Body of pancreas (tissue), 4 donors: ENCODE results near the gene KLHL8.

Source experiments
- CTCF ChIP-seq, 7 experiments: fragments of 450-650 bp in 4 of 7; fragments of 200-600 bp in 3 of 7; sonication (generic) in 3 of 7; IDR thresholded peaks; one replicate each; pipeline ENCODE4 v1.5.1; 2016 to 2019; ENCODE audit warnings: antibody characterized with exemption in 7 of 7
- POLR2A ChIP-seq, 3 donors: fragments of 450-650 bp; IDR thresholded peaks; one replicate each; pipeline ENCODE4 v1.6.1; 2016; ENCODE audit warnings: antibody characterized with exemption in 3 of 3, mild to moderate bottlenecking in 2 of 3

DNA sequence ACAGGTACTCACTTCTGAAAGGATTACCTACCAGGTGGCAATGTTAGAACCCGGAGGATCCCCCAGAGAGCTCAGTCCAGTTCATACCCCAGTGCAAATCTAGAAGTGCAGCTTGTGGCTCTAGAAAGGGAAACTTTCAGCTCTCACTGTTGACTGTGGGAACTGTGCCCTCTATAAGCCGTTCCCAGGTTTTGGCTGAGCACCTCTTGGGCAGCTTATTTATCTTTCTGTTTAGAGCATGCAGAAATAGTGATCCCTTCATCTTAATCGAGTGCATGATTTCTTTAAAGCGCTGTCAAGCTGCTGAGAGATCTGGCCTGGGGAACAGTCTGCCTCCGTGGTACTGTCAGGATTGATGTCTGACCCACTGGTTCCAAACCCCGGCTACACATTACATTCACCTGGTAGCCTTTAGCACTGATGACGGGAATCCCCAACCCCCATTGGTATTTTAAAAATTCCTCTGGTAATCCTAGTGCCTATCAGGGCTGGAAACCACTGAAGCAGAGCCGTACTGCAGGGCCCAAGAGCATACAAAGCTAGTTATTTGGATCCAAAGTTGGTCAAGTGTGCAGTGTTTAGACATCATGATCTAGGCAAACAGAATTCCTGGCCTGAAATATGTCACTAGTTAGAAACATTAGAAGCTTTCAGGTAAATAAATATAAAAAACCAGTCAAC, 103.2 kb downstream of the KLHL8 start:
- TF ChIP-seq CTCF (IDR thresholded peaks at IDR 0.05), result no peak
- no peak for TF ChIP-seq POLR2A (IDR thresholded peaks at IDR 0.05)
